OCI-LY3 (cell line): ENCODE data around the gene PODXL.

Experiments
- EZH2phosphoT487 ChIP-seq: fragments of 200-600 bp; shearing (Covaris generic); IDR thresholded peaks from 2 replicates; pipeline ENCODE4 v1.6.1; 2018; ENCODE audit warnings: antibody characterized with exemption, mixed run types, low read depth
- TF ChIP-seq, protein P1 (sequence below): fragments of 200-600, 300-600 bp; sonication (generic); IDR thresholded peaks from 2 replicates; pipeline ENCODE4 v1.5.1; 2014; ENCODE audit warnings: antibody characterized with exemption, low read length, low read depth

DNA sequence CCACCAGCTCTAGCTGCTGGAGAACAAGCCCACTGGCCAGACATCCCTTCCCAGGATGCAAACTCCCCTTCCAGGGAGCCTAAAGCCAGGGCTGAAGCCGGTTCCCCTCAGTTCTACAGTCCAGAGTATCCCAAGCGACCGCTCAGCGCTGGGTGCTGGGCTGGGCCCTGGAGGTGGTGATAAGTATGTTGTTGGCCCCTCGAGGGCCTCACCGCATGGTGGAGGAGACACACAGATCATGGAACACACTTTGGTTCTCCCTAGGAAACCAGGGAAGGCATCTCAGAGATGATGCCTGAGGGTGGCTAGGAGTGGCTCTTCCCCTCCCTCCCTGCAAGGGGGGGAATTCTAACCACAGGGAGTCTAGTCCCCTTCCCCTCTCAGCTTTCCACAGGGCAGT lies 4.4 kb downstream of the PODXL start:
- TF ChIP-seq, protein P1, sequence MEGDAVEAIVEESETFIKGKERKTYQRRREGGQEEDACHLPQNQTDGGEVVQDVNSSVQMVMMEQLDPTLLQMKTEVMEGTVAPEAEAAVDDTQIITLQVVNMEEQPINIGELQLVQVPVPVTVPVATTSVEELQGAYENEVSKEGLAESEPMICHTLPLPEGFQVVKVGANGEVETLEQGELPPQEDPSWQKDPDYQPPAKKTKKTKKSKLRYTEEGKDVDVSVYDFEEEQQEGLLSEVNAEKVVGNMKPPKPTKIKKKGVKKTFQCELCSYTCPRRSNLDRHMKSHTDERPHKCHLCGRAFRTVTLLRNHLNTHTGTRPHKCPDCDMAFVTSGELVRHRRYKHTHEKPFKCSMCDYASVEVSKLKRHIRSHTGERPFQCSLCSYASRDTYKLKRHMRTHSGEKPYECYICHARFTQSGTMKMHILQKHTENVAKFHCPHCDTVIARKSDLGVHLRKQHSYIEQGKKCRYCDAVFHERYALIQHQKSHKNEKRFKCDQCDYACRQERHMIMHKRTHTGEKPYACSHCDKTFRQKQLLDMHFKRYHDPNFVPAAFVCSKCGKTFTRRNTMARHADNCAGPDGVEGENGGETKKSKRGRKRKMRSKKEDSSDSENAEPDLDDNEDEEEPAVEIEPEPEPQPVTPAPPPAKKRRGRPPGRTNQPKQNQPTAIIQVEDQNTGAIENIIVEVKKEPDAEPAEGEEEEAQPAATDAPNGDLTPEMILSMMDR = no peak
- no peak for TF ChIP-seq EZH2phosphoT487
